Measurements from ENCODE around the gene FN1. TPM values are rescaled to one million over a fixed set of nuclear protein-coding genes. Genes with fewer than 3 reads are reported as not detected.

The FN1 gene
- total RNA-seq, 1 experiment from 2014 or later: 133 TPM

DNA sequence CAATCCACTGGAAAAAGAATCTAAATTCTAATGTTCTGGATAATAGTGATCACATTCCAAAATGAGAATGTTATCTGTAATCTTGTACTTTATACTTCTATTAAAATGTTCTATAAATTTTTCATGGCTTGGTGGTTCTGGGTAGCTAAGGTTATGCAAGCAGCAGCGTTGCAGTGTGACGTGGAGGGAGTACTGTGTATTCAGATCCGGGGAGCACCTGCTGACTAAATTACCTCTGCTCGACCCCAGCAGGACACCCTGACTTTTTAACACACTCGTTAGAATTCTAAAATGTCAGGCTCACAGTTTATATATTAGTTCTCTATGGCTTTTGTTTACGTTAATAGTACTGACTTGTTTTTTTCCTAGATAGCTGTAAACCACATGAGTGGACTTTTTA, 111.1 kb downstream of the FN1 start:
- H3K4me3 Mint-ChIP-seq (ENCODE audit: low read depth, unreplicated experiment): no peak overlapping the region
- peaks cover 88% of the 10 kb centered on the region for H3K36me3 Mint-ChIP-seq (ENCODE audit: insufficient read depth, unreplicated experiment)
- no peak for DNase-seq
- H3K27ac Mint-ChIP-seq (ENCODE audit: unreplicated experiment): peak overlapping the region; percentile 35
- no peak for TF ChIP-seq CTCF (IDR thresholded peaks at IDR 0.05; ENCODE audit: unreplicated experiment)
- intact Hi-C loops (cut with micrococcal nuclease; ENCODE audit: unreplicated experiment): no loop called here
- CTCF ChIA-PET: no interaction called here
- H3K4me1 Mint-ChIP-seq (ENCODE audit: low read depth, unreplicated experiment): peaks cover 19% of the 10 kb centered on the region
- H3K27me3 Mint-ChIP-seq (ENCODE audit: unreplicated experiment): no peaks in the 10 kb centered on the region
- H3K9me3 Mint-ChIP-seq (ENCODE audit: low read depth, unreplicated experiment): peaks cover 2% of the 10 kb centered on the region
- BruUV-seq (replicated peaks): no TSS peak

- H3K27me3 Mint-ChIP-seq (ENCODE audit: unreplicated experiment): no peaks in the 10 kb centered on the region
- peaks cover 88% of the 10 kb centered on the region for H3K36me3 Mint-ChIP-seq (ENCODE audit: insufficient read depth, unreplicated experiment)
- CTCF ChIA-PET: interaction anchor here (0.6 to 0.8 kb wide), 2 partner anchors 15 to 132 kb away, joined by 3 to 8 read pairs; no protein-coding TSS in a partner anchor
- no peak overlapping the region for H3K27ac Mint-ChIP-seq (ENCODE audit: unreplicated experiment)
- BruUV-seq (replicated peaks): no TSS peak
- intact Hi-C loops (cut with micrococcal nuclease; ENCODE audit: unreplicated experiment): no loop called here
- no peaks in the 10 kb centered on the region for H3K4me1 Mint-ChIP-seq (ENCODE audit: low read depth, unreplicated experiment)
- TF ChIP-seq CTCF (IDR thresholded peaks at IDR 0.05; ENCODE audit: unreplicated experiment): no peak
- no peak overlapping the region for H3K4me3 Mint-ChIP-seq (ENCODE audit: low read depth, unreplicated experiment)
- DNase-seq: no peak
- H3K9me3 Mint-ChIP-seq (ENCODE audit: low read depth, unreplicated experiment): peaks cover 2% of the 10 kb centered on the region
Measured at GRCh38 chr2:215320679-215321078, 115.2 kb downstream of the FN1 start.

- H3K27me3 Mint-ChIP-seq (ENCODE audit: unreplicated experiment): no peaks in the 10 kb centered on the region
- no TSS peak for BruUV-seq (replicated peaks)
- H3K9me3 Mint-ChIP-seq (ENCODE audit: low read depth, unreplicated experiment): peaks cover 2% of the 10 kb centered on the region
- intact Hi-C loops (cut with micrococcal nuclease; ENCODE audit: unreplicated experiment): no loop called here
- H3K4me1 Mint-ChIP-seq (ENCODE audit: low read depth, unreplicated experiment): peaks cover 4% of the 10 kb centered on the region
- no peak overlapping the region for H3K4me3 Mint-ChIP-seq (ENCODE audit: low read depth, unreplicated experiment)
- TF ChIP-seq CTCF (IDR thresholded peaks at IDR 0.05; ENCODE audit: unreplicated experiment): no peak
- CTCF ChIA-PET: interaction anchor here (0.6 to 0.8 kb wide), 2 partner anchors 15 to 131 kb away, joined by 3 to 8 read pairs; no protein-coding TSS in a partner anchor
- peaks cover 87% of the 10 kb centered on the region for H3K36me3 Mint-ChIP-seq (ENCODE audit: insufficient read depth, unreplicated experiment)
- no peak overlapping the region for H3K27ac Mint-ChIP-seq (ENCODE audit: unreplicated experiment)
- no peak for DNase-seq
Measured at GRCh38 chr2:215320102-215320501, 115.8 kb downstream of the FN1 start.

GRCh38 chr2:215319500-215319899, 116.4 kb downstream of the FN1 start:
- BruUV-seq (replicated peaks): no TSS peak
- Mint-ChIP-seq H3K27ac (ENCODE audit: unreplicated experiment) (no peak overlapping the region), H3K9me3 (ENCODE audit: low read depth, unreplicated experiment) (peaks cover 2% of the 10 kb centered on the region), H3K27me3 (ENCODE audit: unreplicated experiment) (no peaks in the 10 kb centered on the region), H3K36me3 (ENCODE audit: insufficient read depth, unreplicated experiment) (peaks cover 87% of the 10 kb centered on the region), H3K4me3 (ENCODE audit: low read depth, unreplicated experiment) (no peak overlapping the region), H3K4me1 (ENCODE audit: low read depth, unreplicated experiment) (peaks cover 10% of the 10 kb centered on the region)
- CTCF ChIA-PET: no interaction called here
- DNase-seq: no peak
- intact Hi-C loops (cut with micrococcal nuclease; ENCODE audit: unreplicated experiment): no loop called here
- no peak for TF ChIP-seq CTCF (IDR thresholded peaks at IDR 0.05; ENCODE audit: unreplicated experiment)
